K562 (cell line): Measurements from ENCODE around the gene PPIA. TPM values are rescaled to one million over a fixed set of nuclear protein-coding genes. Genes with fewer than 3 reads are reported as not detected.

Experiments used
- CBFB ChIP-seq: sonication (generic); formaldehyde crosslinking; IDR thresholded peaks from 2 replicates; pipeline ENCODE4 v1.4.0; 2020; ENCODE audit warnings: mild to moderate bottlenecking, missing genetic modification reagents
- CTBP1 ChIP-seq: fragments of 450-650 bp; IDR thresholded peaks from 2 replicates; pipeline ENCODE4 v1.6.1; 2016; ENCODE audit warnings: borderline replicate concordance
- DIDO1 ChIP-seq: fragments of 450-650 bp; IDR thresholded peaks from 2 replicates; pipeline ENCODE4 v1.6.1; 2016; ENCODE audit warnings: low read depth, missing biosample characterization, missing genetic modification characterization
- GTF2E2 ChIP-seq: fragments of 200-800 bp; sonication (Bioruptor generic); IDR thresholded peaks from 2 replicates; pipeline ENCODE4 v1.6.1; 2016; ENCODE audit warnings: missing genetic modification characterization, missing compliant biosample characterization
- IRF1 ChIP-seq: sonication (generic); formaldehyde crosslinking; IDR thresholded peaks from 2 replicates; pipeline ENCODE4 v1.8.0; 2022; ENCODE audit warnings: missing genetic modification reagents, mild to moderate bottlenecking, borderline replicate concordance
- JUND ChIP-seq, 2 experiments: IDR thresholded peaks; 2 replicates in 1 of 2; 3 replicates in 1 of 2; pipeline ENCODE4 v1.6.1; 2011; ENCODE audit warnings: borderline replicate concordance in 2 of 2, low read depth in 2 of 2, low read length in 2 of 2, improper control_type of control experiment in 1 of 2, missing biosample characterization in 1 of 2, missing genetic modification characterization in 1 of 2, missing genetic modification reagents in 1 of 2
- KAT7 ChIP-seq: sonication (generic); formaldehyde crosslinking; IDR thresholded peaks from 2 replicates; pipeline ENCODE4 v1.8.0; 2022; ENCODE audit warnings: missing genetic modification reagents, mild to moderate bottlenecking, borderline replicate concordance
- L3MBTL2 ChIP-seq: fragments of 450-650 bp; IDR thresholded peaks from 2 replicates; pipeline ENCODE4 v1.6.1; 2016; ENCODE audit warnings: mild to moderate bottlenecking, moderate library complexity
- MCM5 ChIP-seq: fragments of 450-650 bp; IDR thresholded peaks from 2 replicates; pipeline ENCODE4 v1.6.1; 2016; ENCODE audit warnings: low read depth
- NFIC ChIP-seq: fragments of 450-650 bp; IDR thresholded peaks from 2 replicates; pipeline ENCODE4 v1.6.1; 2017; ENCODE audit warnings: mild to moderate bottlenecking, inconsistent platforms
- NFXL1 ChIP-seq: fragments of 450-650 bp; formaldehyde crosslinking; IDR thresholded peaks from 2 replicates; pipeline ENCODE4 v1.4.0; 2021; ENCODE audit warnings: mild to moderate bottlenecking
- PURB ChIP-seq: sonication (generic); formaldehyde crosslinking; IDR thresholded peaks from 2 replicates; pipeline ENCODE4 v1.9.0; 2021; ENCODE audit warnings: low read depth, mild to moderate bottlenecking, missing genetic modification reagents
- SAFB ChIP-seq: fragments of 200-400 bp; formaldehyde crosslinking; IDR thresholded peaks from 2 replicates; pipeline ENCODE4 v1.6.1; 2017; ENCODE audit warnings: low read depth, low read length, borderline replicate concordance
- SIN3A ChIP-seq, 2 experiments: fragments of 150-350 bp in 1 of 2; IDR thresholded peaks; 2 replicates each; pipeline ENCODE4 v1.6.1; 2011 to 2016; ENCODE audit warnings: borderline replicate concordance in 2 of 2, low read depth in 2 of 2, low read length in 2 of 2, mild to moderate bottlenecking in 2 of 2, moderate library complexity in 2 of 2; ENCODE audit not compliant: control insufficient read depth in 1 of 2
- SUPT5H ChIP-seq: fragments of 450-650 bp; IDR thresholded peaks from 2 replicates; pipeline ENCODE4 v1.6.1; 2016
- TBP ChIP-seq: optimal IDR thresholded peaks from 2 replicates; pipeline ENCODE3; 2011; ENCODE audit warnings: low read depth, low read length, improper control_type of control experiment
- TFAM ChIP-seq: fragments of 250-450 bp; sonication (Bioruptor Pico); conservative IDR thresholded peaks from 2 replicates; pipeline ENCODE4 v1.5.0; 2021; ENCODE audit warnings: mild to moderate bottlenecking, moderate library complexity
- TGIF2 ChIP-seq: sonication (generic); formaldehyde crosslinking; IDR thresholded peaks from 2 replicates; pipeline ENCODE4 v1.8.1; 2022; ENCODE audit warnings: mild to moderate bottlenecking, missing genetic modification reagents, moderate library complexity
- TRIM24 ChIP-seq, 2 experiments: fragments of 450-650 bp; IDR thresholded peaks; 2 replicates each; pipeline ENCODE4 v1.6.1; 2016
- USF1 ChIP-seq: sonication (generic); formaldehyde crosslinking; IDR thresholded peaks from 2 replicates; pipeline ENCODE4 v1.9.0; 2022; ENCODE audit warnings: mild to moderate bottlenecking, missing genetic modification reagents
- ZBTB17 ChIP-seq: fragments of 450-650 bp; formaldehyde crosslinking; IDR thresholded peaks from 2 replicates; pipeline ENCODE4 v1.4.0; 2020; ENCODE audit warnings: mild to moderate bottlenecking
- ZKSCAN8 ChIP-seq: fragments of 200-800 bp; sonication (Bioruptor generic); IDR thresholded peaks from 2 replicates; pipeline ENCODE4 v1.6.1; 2016; ENCODE audit warnings: missing genetic modification characterization, missing compliant biosample characterization
- ZNF384 ChIP-seq: IDR thresholded peaks from 2 replicates; pipeline ENCODE4 v1.6.1; 2012; ENCODE audit warnings: low read depth, low read length, improper control_type of control experiment
- ZNF41 ChIP-seq: fragments of 250-450 bp; sonication (Bioruptor Pico); conservative IDR thresholded peaks from 2 replicates; pipeline ENCODE4 v1.4.0; 2020; ENCODE audit warnings: mild to moderate bottlenecking
- ZNF57 ChIP-seq: fragments of 450-650 bp; formaldehyde crosslinking; IDR thresholded peaks from 2 replicates; pipeline ENCODE4 v1.4.0; 2020; ENCODE audit warnings: mild to moderate bottlenecking, moderate library complexity
- ZNF583 ChIP-seq: fragments of 250-450 bp; sonication (Bioruptor Pico); IDR thresholded peaks from 2 replicates; pipeline ENCODE4 v1.4.0; 2020
- ZNF644 ChIP-seq: fragments of 200-800 bp; sonication (Bioruptor generic); IDR thresholded peaks from 2 replicates; pipeline ENCODE4 v1.6.1; 2016; ENCODE audit warnings: low read depth, missing genetic modification characterization, missing compliant biosample characterization
- ZNF785 ChIP-seq: fragments of 250-450 bp; sonication (Bioruptor Pico); IDR thresholded peaks from 2 replicates; pipeline ENCODE4 v1.4.0; 2020; ENCODE audit warnings: mild to moderate bottlenecking
- polyA plus RNA-seq, 8 experiments: library from polyadenylated mRNA; depleted of rRNA in 4 of 8; stranded (reverse) in 5 of 8; unstranded in 3 of 8; fragments of >200 nt; fragmentation: Nextera tagmentation in 2 of 8; fragmentation: Illumina TruSeq in 1 of 8; extraction: Ambion mirVana in 2 of 8; extraction: Trizol in 1 of 8; gene quantifications; 2 replicates each; pipeline versions ENCODE4 v1.2.1 to v1.2.3, GENCODE V29; 2011 to 2014; ENCODE audit warnings: inconsistent platforms in 1 of 8, missing spikeins in 1 of 8
- total RNA-seq, 7 experiments: library from RNA; depleted of rRNA in 6 of 7; stranded (reverse); fragments of >200 nt in 6 of 7; fragmentation: Illumina TruSeq in 2 of 7; extraction: Trizol in 2 of 7; gene quantifications; 2 replicates each; pipeline versions ENCODE4 v1.2.1 to v1.2.3, GENCODE V29; 2011 to 2021; ENCODE audit warnings: low replicate concordance in 1 of 7
- TF ChIP-seq, protein P1 (sequence below): fragments of 250-450 bp; sonication (Bioruptor Pico); IDR thresholded peaks from 2 replicates; pipeline ENCODE4 v1.4.0; 2020; ENCODE audit warnings: mild to moderate bottlenecking, moderate library complexity

Gene PPIA
- total and polyA plus RNA-seq, 9 of the 15 experiments (the other 6 are each of a cell fraction or from before 2014, with no cell fraction given), result 2,583 to 7,504 (median 3,973) TPM

DNA sequence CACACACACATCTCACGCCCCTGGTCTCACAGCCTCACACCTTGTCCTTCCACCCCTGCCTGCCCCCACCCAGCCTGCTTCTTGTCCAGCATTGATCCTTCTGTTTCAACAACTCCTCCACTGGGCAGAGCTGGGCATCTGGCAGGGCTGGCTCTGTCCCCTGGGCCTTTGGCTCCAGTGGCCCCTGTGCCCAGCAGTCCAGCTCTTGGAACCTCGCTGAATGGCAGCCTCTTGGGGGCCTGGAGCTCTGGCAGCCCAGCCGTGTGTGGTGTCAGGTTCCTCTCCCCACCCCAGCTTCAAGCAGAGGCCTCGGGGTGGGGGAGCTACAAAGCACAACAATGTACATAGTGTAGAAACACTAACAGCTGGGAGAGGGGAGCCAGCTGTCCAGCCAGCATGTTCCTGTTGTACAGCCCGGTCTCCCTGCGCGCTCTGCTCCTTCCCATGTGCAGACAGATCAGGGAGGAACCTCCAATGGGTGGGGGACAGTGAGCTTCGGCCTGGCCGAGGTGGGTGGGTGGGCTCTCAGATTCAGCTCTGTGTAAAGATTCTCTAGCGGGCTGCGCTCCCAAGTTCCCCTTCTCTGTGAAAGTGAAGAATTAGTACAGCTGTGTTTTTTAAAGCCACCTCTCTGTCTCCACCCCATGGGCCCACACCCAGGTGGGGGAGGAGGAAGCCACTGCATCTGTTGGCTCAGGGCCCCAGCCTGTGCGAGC, 28.4 kb upstream of the PPIA start (continued):
- TF ChIP-seq JUND (IDR thresholded peaks at IDR 0.05; ENCODE audit: borderline replicate concordance, low read depth, low read length), result peak; percentile 39; the same call in 1 of the 2 replicates
- peak; percentile 30; the same call in 1 of the 3 replicates for TF ChIP-seq JUND (tag; IDR thresholded peaks at IDR 0.05; ENCODE audit: borderline replicate concordance, low read depth, low read length)
- TF ChIP-seq ZBTB17 (CRISPR knock-in tag), result no peak
- no peak for TF ChIP-seq ZNF41 (CRISPR knock-in tag)
- no peak for TF ChIP-seq ZNF583 (CRISPR knock-in tag)
- no peak for TF ChIP-seq ZKSCAN8 (CRISPR knock-in tag)
- peak; percentile 43 to 75; a peak in 2 of 4 replicates for TF ChIP-seq SIN3A (IDR thresholded peaks at IDR 0.05; ENCODE audit: borderline replicate concordance in 2 of 2, control insufficient read depth in 1 of 2, low read depth in 2 of 2, low read length in 2 of 2)
- no peak for TF ChIP-seq SAFB
- TF ChIP-seq SUPT5H, result no peak
- TF ChIP-seq TGIF2 (CRISPR knock-in tag), result no peak
- no peak for TF ChIP-seq TRIM24 (IDR thresholded peaks at IDR 0.05)
- TF ChIP-seq KAT7 (CRISPR knock-in tag), result no peak
- TF ChIP-seq ZNF644 (tag), result no peak
- no peak for TF ChIP-seq MCM5
- TF ChIP-seq ZNF384, result no peak
- TF ChIP-seq PURB (CRISPR knock-in tag), result no peak
- TF ChIP-seq, protein P1, sequence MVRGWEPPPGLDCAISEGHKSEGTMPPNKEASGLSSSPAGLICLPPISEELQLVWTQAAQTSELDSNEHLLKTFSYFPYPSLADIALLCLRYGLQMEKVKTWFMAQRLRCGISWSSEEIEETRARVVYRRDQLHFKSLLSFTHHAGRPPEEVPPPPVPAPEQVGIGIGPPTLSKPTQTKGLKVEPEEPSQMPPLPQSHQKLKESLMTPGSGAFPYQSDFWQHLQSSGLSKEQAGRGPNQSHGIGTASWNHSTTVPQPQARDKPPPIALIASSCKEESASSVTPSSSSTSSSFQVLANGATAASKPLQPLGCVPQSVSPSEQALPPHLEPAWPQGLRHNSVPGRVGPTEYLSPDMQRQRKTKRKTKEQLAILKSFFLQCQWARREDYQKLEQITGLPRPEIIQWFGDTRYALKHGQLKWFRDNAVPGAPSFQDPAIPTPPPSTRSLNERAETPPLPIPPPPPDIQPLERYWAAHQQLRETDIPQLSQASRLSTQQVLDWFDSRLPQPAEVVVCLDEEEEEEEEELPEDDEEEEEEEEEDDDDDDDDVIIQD, result no peak
- no peak for TF ChIP-seq CBFB (CRISPR knock-in tag)
- peak; percentile 38 for TF ChIP-seq L3MBTL2
- TF ChIP-seq GTF2E2, result no peak
- TF ChIP-seq CTBP1, result peak; percentile 43; the same call in 1 of the 2 replicates
- TF ChIP-seq IRF1 (CRISPR knock-in tag), result no peak
- no peak for TF ChIP-seq NFXL1
- TF ChIP-seq ZNF57 (CRISPR knock-in tag), result no peak
- TF ChIP-seq TFAM, result no peak
- no peak for TF ChIP-seq TBP
- TF ChIP-seq DIDO1, result no peak
- TF ChIP-seq ZNF785 (CRISPR knock-in tag), result no peak
- peak; percentile 72 for TF ChIP-seq NFIC
- TF ChIP-seq USF1 (CRISPR knock-in tag), result no peak
